Measurements from ENCODE around the gene CABP7.

CABP7 gene

DNA sequence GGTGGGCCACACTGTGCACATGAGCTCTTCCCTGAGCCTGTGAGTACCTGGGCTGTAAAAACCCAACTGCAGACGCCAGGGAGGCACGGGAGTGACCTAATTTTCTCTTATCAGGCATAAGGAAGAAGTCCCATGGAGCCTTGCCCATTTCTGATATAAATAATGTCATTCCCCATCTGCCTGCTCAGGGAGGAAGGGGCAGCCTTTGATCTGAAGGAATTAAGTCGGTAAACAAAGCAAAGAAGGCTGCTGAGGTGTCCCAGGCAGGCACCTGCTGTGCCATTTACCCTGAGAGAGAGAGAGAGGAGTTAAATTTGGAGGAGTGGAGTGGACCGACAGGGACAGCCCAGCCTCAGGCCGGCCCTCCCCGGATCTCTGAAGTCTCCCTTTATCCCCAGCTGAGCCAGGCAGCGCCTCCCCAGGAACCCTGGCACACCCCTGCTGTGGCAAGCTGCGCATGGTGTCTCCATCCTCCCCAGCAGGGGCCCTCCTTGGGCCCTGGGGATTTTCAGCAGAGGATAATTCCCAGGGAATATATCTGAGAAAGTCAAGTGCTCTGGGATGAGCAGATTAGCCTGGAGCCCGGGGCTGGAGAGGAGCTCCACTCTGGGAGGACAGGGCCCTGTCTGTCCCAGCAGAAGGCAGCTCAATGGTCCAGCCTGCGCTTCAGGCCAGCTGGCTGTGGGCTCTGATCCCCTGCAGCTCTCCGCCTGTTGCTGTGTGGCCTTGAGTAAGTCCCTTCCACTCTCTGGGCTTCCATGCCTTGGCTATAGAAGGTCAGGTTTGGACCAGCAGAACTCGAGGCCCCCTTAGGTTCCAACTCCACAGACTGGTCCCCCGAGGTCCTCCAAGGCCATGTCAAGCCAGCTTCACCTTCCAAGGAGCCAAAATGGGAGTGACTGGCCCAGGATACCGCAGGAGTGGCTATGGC lies 17.5 kb upstream of the CABP7 start:
- no peak for DNase-seq
- no peaks in the 10 kb centered on the region for H3K36me3 ChIP-seq (ENCODE audit: control insufficient read depth, insufficient read depth, low read length)
- H3K27me3 ChIP-seq (replicated peaks; ENCODE audit: control insufficient read depth, insufficient read depth, low read length, poor library complexity, severe bottlenecking) = no peaks in the 10 kb centered on the region
- no peak overlapping the region for H3K27ac ChIP-seq (ENCODE audit: insufficient read depth, low read length, poor library complexity, severe bottlenecking)
- peaks cover 6% of the 10 kb centered on the region for H3K4me1 ChIP-seq (ENCODE audit: control insufficient read depth, insufficient read depth, low read length, poor library complexity, severe bottlenecking)
- H3K9me3 ChIP-seq (ENCODE audit: control insufficient read depth, low read length) = no peaks in the 10 kb centered on the region
- H3K4me3 ChIP-seq (ENCODE audit: insufficient read depth, low read depth, low read length, poor library complexity, severe bottlenecking) = no peak overlapping the region

GRCh38 chr22:29702931-29703501 lies 16.8 kb upstream of the CABP7 start:
- H3K9me3 ChIP-seq (ENCODE audit: control insufficient read depth, low read length) = no peaks in the 10 kb centered on the region
- H3K36me3 ChIP-seq (ENCODE audit: control insufficient read depth, insufficient read depth, low read length) = no peaks in the 10 kb centered on the region
- DNase-seq = no peak
- no peak overlapping the region for H3K4me3 ChIP-seq (ENCODE audit: insufficient read depth, low read depth, low read length, poor library complexity, severe bottlenecking)
- H3K27me3 ChIP-seq (replicated peaks; ENCODE audit: control insufficient read depth, insufficient read depth, low read length, poor library complexity, severe bottlenecking) = no peaks in the 10 kb centered on the region
- peaks cover 6% of the 10 kb centered on the region for H3K4me1 ChIP-seq (ENCODE audit: control insufficient read depth, insufficient read depth, low read length, poor library complexity, severe bottlenecking)
- no peak overlapping the region for H3K27ac ChIP-seq (ENCODE audit: insufficient read depth, low read length, poor library complexity, severe bottlenecking)

DNA sequence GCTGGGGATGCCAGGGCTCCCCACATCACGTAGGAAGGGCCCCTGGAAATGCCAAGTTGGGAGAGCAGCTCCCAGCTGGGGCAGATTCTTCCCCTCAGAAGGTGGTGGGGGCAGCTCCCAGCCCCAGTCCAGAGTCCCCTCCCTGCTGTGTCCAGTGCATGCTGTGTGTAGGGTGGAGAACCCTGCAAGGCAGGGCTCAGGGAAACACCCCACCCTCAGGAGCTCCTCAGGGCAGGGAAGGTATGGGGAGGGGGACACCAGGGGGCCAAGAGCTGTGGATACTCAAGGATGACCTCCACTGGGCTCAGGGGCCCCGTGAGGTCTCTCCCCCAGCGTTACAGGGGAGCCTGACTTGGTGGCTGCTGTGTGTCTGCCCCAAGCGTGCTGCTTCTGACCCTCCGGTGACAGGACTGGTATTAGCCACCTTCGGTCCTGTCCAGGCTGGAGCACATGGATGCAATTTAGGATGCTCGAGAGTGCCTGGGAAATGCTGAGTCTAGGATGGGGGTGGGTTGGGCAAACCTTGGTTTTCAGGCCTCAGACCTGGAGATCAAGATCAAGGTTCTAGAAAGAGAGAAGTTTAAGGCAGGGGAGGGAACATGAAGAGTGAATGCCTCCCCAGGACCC lies 16.1 kb upstream of the CABP7 start:
- H3K4me1 ChIP-seq (ENCODE audit: control insufficient read depth, insufficient read depth, low read length, poor library complexity, severe bottlenecking) = peaks cover 6% of the 10 kb centered on the region

GRCh38 chr22:29704528-29705285 lies 15.1 kb upstream of the CABP7 start:
- Histone ChIP-seq H3K4me3 (ENCODE audit: insufficient read depth, low read depth, low read length, poor library complexity, severe bottlenecking) (no peak overlapping the region), H3K27ac (ENCODE audit: insufficient read depth, low read length, poor library complexity, severe bottlenecking) (no peak overlapping the region), H3K36me3 (ENCODE audit: control insufficient read depth, insufficient read depth, low read length) (no peaks in the 10 kb centered on the region), H3K27me3 (replicated peaks; ENCODE audit: control insufficient read depth, insufficient read depth, low read length, poor library complexity, severe bottlenecking) (no peaks in the 10 kb centered on the region), H3K9me3 (ENCODE audit: control insufficient read depth, low read length) (no peaks in the 10 kb centered on the region), H3K4me1 (ENCODE audit: control insufficient read depth, insufficient read depth, low read length, poor library complexity, severe bottlenecking) (peaks cover 6% of the 10 kb centered on the region)
- DNase-seq = no peak

More for the DNA sequence above, 16.1 kb upstream of the CABP7 start:
- Histone ChIP-seq H3K4me3 (ENCODE audit: insufficient read depth, low read depth, low read length, poor library complexity, severe bottlenecking) (no peak overlapping the region), H3K36me3 (ENCODE audit: control insufficient read depth, insufficient read depth, low read length) (no peaks in the 10 kb centered on the region), H3K27me3 (replicated peaks; ENCODE audit: control insufficient read depth, insufficient read depth, low read length, poor library complexity, severe bottlenecking) (no peaks in the 10 kb centered on the region), H3K27ac (ENCODE audit: insufficient read depth, low read length, poor library complexity, severe bottlenecking) (no peak overlapping the region), H3K9me3 (ENCODE audit: control insufficient read depth, low read length) (no peaks in the 10 kb centered on the region)
- DNase-seq = no peak

GRCh38 chr22:29705651-29706050 lies 14.2 kb upstream of the CABP7 start:
- Histone ChIP-seq H3K27me3 (replicated peaks; ENCODE audit: control insufficient read depth, insufficient read depth, low read length, poor library complexity, severe bottlenecking) (no peaks in the 10 kb centered on the region), H3K36me3 (ENCODE audit: control insufficient read depth, insufficient read depth, low read length) (no peaks in the 10 kb centered on the region), H3K27ac (ENCODE audit: insufficient read depth, low read length, poor library complexity, severe bottlenecking) (no peak overlapping the region), H3K4me1 (ENCODE audit: control insufficient read depth, insufficient read depth, low read length, poor library complexity, severe bottlenecking) (peaks cover 6% of the 10 kb centered on the region), H3K9me3 (ENCODE audit: control insufficient read depth, low read length) (no peaks in the 10 kb centered on the region), H3K4me3 (ENCODE audit: insufficient read depth, low read depth, low read length, poor library complexity, severe bottlenecking) (no peak overlapping the region)
- no peak for DNase-seq

- H3K4me1 ChIP-seq (ENCODE audit: control insufficient read depth, insufficient read depth, low read length, poor library complexity, severe bottlenecking) = no peaks in the 10 kb centered on the region
- no peak for DNase-seq
- H3K4me3 ChIP-seq (ENCODE audit: insufficient read depth, low read depth, low read length, poor library complexity, severe bottlenecking) = no peak overlapping the region
- no peaks in the 10 kb centered on the region for H3K36me3 ChIP-seq (ENCODE audit: control insufficient read depth, insufficient read depth, low read length)
- no peaks in the 10 kb centered on the region for H3K27me3 ChIP-seq (replicated peaks; ENCODE audit: control insufficient read depth, insufficient read depth, low read length, poor library complexity, severe bottlenecking)
- no peak overlapping the region for H3K27ac ChIP-seq (ENCODE audit: insufficient read depth, low read length, poor library complexity, severe bottlenecking)
- H3K9me3 ChIP-seq (ENCODE audit: control insufficient read depth, low read length) = no peaks in the 10 kb centered on the region
Measured at GRCh38 chr22:29706486-29706885, 13.3 kb upstream of the CABP7 start.

- no peak for DNase-seq
- no peak overlapping the region for H3K4me3 ChIP-seq (ENCODE audit: insufficient read depth, low read depth, low read length, poor library complexity, severe bottlenecking)
- H3K27me3 ChIP-seq (replicated peaks; ENCODE audit: control insufficient read depth, insufficient read depth, low read length, poor library complexity, severe bottlenecking) = no peaks in the 10 kb centered on the region
- H3K4me1 ChIP-seq (ENCODE audit: control insufficient read depth, insufficient read depth, low read length, poor library complexity, severe bottlenecking) = no peaks in the 10 kb centered on the region
- no peaks in the 10 kb centered on the region for H3K36me3 ChIP-seq (ENCODE audit: control insufficient read depth, insufficient read depth, low read length)
- no peaks in the 10 kb centered on the region for H3K9me3 ChIP-seq (ENCODE audit: control insufficient read depth, low read length)
- H3K27ac ChIP-seq (ENCODE audit: insufficient read depth, low read length, poor library complexity, severe bottlenecking) = no peak overlapping the region
Measured at GRCh38 chr22:29707010-29707409, 12.8 kb upstream of the CABP7 start.

- Histone ChIP-seq H3K4me3 (ENCODE audit: insufficient read depth, low read depth, low read length, poor library complexity, severe bottlenecking) (no peak overlapping the region), H3K36me3 (ENCODE audit: control insufficient read depth, insufficient read depth, low read length) (no peaks in the 10 kb centered on the region), H3K4me1 (ENCODE audit: control insufficient read depth, insufficient read depth, low read length, poor library complexity, severe bottlenecking) (no peaks in the 10 kb centered on the region), H3K9me3 (ENCODE audit: control insufficient read depth, low read length) (no peaks in the 10 kb centered on the region), H3K27ac (ENCODE audit: insufficient read depth, low read length, poor library complexity, severe bottlenecking) (no peak overlapping the region), H3K27me3 (replicated peaks; ENCODE audit: control insufficient read depth, insufficient read depth, low read length, poor library complexity, severe bottlenecking) (no peaks in the 10 kb centered on the region)
- DNase-seq = no peak
Measured at GRCh38 chr22:29707471-29707870, 12.3 kb upstream of the CABP7 start.

DNA sequence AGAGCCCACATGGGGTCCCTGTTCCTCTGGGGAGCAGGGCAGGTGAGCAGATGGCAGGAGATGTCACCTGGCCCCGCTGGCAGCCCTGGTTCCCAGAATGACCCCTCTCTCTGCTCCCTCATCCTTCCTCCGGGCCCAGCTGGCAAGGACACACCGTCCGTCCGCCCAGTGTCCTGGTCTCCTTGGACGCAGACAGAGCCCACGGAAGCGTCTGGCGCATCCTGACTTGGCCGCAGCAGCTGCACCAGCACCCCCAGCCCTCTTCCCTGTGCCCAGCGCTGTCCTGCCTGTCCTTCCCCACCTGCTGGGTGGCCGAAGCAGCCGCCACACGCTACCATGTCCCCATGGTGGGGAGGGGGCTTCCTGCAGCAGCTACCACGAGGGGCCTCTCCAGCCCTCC lies 9.6 kb upstream of the CABP7 start:
- DNase-seq = no peak
- Histone ChIP-seq H3K4me1 (ENCODE audit: control insufficient read depth, insufficient read depth, low read length, poor library complexity, severe bottlenecking) (no peaks in the 10 kb centered on the region), H3K9me3 (ENCODE audit: control insufficient read depth, low read length) (no peaks in the 10 kb centered on the region), H3K4me3 (ENCODE audit: insufficient read depth, low read depth, low read length, poor library complexity, severe bottlenecking) (no peak overlapping the region), H3K36me3 (ENCODE audit: control insufficient read depth, insufficient read depth, low read length) (no peaks in the 10 kb centered on the region), H3K27ac (ENCODE audit: insufficient read depth, low read length, poor library complexity, severe bottlenecking) (no peak overlapping the region), H3K27me3 (replicated peaks; ENCODE audit: control insufficient read depth, insufficient read depth, low read length, poor library complexity, severe bottlenecking) (peaks cover 3% of the 10 kb centered on the region)

All from effector memory CD4-positive, alpha-beta T cell (primary cell).